ENCODE measurements around the gene TTC23.

TTC23 gene

GRCh38 chr15:99090011-99090699 lies 159.2 kb downstream of the TTC23 start:
- DNase-seq (ENCODE audit: low read depth in 1 of 2, low spot score in 1 of 2): no peak

GRCh38 chr15:99087405-99087943 lies 161.9 kb downstream of the TTC23 start:
- no peak for DNase-seq (ENCODE audit: low read depth in 1 of 2, low spot score in 1 of 2)

- DNase-seq (ENCODE audit: low read depth in 1 of 2, low spot score in 1 of 2): no peak
Measured at GRCh38 chr15:99086327-99086667, 163.1 kb downstream of the TTC23 start.

All from stimulated activated CD4-positive, alpha-beta T cell treated with anti-CD3 and anti-CD28 coated beads, Interleukin-15, amount 100 ng/mL, for 1 hour (primary cell).